ENCODE measurements around the gene ADAMTS15.

DNA sequence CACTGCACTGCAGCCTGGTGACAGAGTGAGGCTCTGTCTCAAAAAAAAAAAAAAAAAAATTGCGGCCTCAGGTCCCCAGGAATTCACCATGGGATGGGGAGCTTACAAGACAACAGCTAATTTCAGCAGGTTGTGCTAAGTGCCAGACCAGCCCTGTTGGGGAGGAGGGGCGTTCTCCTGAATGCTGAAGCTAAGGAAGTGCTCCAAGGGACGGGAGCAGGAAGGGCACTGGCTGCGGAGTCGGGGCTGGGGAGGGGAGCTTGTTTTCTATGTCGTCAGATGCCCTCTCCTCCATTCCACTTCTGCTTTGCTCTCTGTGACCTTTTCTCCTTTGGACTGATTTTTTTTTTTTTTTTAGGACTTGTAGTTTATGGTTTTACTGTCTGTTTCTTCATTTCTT is 4.5 kb downstream of the ADAMTS15 start:
- TF ChIP-seq ZZZ3 (IDR thresholded peaks at IDR 0.05; ENCODE audit: control insufficient read depth, insufficient read length, low read depth), result no peak
- no peak for TF ChIP-seq MYC (IDR thresholded peaks at IDR 0.05; ENCODE audit: insufficient read depth, insufficient read length, insufficient replicate concordance, low read length, severe bottlenecking)
